HL-60 (cell line): Measurements from ENCODE around the gene BCAT1.

Experiments
- DNase-seq, 2 experiments: peaks; one replicate each; pipeline ENCODE4 v3.0.0-alpha.2; 2010 to 2020; ENCODE audit warnings: low read depth in 1 of 2, low spot score in 1 of 2
- H3K27ac ChIP-seq: fragments of 250-450 bp; sonication (Bioruptor Pico); replicated peaks from 2 replicates; pipeline ENCODE4 v1.5.1; 2020; ENCODE audit warnings: mild to moderate bottlenecking, moderate library complexity
- H3K27me3 ChIP-seq: fragments of 250-450 bp; sonication (Bioruptor Pico); 2 replicates; pipeline ENCODE4 v1.5.1; 2021; ENCODE audit warnings: mild to moderate bottlenecking, moderate library complexity; ENCODE audit not compliant: insufficient read depth, poor library complexity, severe bottlenecking
- H3K4me3 ChIP-seq: replicated peaks from 2 replicates; pipeline ENCODE4 v1.5.1; 2011; ENCODE audit warnings: mild to moderate bottlenecking, control low read depth, low read length; ENCODE audit not compliant: insufficient read depth
- GABPA ChIP-seq: IDR thresholded peaks from 2 replicates; pipeline ENCODE4 v1.6.1; 2012; ENCODE audit warnings: low read depth
- POLR2AphosphoS5 ChIP-seq: IDR thresholded peaks from 2 replicates; pipeline ENCODE4 v1.6.1; 2012; ENCODE audit warnings: low read depth
- SPI1 ChIP-seq: IDR thresholded peaks from 2 replicates; pipeline ENCODE4 v1.6.1; 2012; ENCODE audit warnings: low read depth, mild to moderate bottlenecking, borderline replicate concordance
- TF ChIP-seq, protein P1 (sequence below): IDR thresholded peaks from one replicate; pipeline ENCODE4 v1.5.1; 2011; ENCODE audit warnings: low read length, control low read depth, inconsistent platforms; ENCODE audit not compliant: insufficient read depth
- TF ChIP-seq, protein P2 (sequence below): IDR thresholded peaks from 2 replicates; pipeline ENCODE4 v1.6.1; 2012; ENCODE audit warnings: low read depth; ENCODE audit not compliant: insufficient replicate concordance

The BCAT1 gene

DNA sequence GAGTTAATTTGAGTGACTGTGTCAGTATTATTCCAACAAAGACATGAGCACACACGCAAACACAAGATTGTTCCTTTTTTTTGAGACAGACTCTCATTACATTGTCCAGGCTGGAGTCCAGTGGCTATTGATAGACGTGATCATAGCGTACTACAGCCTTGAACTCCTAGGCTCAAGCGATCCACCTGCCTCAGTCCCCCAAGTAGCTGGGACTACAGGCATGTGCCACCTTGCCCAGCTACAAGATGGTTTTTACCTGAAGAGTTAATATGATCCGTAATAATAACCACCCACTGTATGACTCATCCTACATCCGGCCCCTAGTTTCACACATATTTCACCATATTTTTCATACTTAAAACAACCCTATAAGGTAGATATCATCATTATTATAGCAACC is 26.8 kb downstream of the BCAT1 start:
- TF ChIP-seq GABPA: no peak
- TF ChIP-seq, protein P1, sequence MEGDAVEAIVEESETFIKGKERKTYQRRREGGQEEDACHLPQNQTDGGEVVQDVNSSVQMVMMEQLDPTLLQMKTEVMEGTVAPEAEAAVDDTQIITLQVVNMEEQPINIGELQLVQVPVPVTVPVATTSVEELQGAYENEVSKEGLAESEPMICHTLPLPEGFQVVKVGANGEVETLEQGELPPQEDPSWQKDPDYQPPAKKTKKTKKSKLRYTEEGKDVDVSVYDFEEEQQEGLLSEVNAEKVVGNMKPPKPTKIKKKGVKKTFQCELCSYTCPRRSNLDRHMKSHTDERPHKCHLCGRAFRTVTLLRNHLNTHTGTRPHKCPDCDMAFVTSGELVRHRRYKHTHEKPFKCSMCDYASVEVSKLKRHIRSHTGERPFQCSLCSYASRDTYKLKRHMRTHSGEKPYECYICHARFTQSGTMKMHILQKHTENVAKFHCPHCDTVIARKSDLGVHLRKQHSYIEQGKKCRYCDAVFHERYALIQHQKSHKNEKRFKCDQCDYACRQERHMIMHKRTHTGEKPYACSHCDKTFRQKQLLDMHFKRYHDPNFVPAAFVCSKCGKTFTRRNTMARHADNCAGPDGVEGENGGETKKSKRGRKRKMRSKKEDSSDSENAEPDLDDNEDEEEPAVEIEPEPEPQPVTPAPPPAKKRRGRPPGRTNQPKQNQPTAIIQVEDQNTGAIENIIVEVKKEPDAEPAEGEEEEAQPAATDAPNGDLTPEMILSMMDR: no peak
- no peak for TF ChIP-seq POLR2AphosphoS5
- TF ChIP-seq, protein P2, sequence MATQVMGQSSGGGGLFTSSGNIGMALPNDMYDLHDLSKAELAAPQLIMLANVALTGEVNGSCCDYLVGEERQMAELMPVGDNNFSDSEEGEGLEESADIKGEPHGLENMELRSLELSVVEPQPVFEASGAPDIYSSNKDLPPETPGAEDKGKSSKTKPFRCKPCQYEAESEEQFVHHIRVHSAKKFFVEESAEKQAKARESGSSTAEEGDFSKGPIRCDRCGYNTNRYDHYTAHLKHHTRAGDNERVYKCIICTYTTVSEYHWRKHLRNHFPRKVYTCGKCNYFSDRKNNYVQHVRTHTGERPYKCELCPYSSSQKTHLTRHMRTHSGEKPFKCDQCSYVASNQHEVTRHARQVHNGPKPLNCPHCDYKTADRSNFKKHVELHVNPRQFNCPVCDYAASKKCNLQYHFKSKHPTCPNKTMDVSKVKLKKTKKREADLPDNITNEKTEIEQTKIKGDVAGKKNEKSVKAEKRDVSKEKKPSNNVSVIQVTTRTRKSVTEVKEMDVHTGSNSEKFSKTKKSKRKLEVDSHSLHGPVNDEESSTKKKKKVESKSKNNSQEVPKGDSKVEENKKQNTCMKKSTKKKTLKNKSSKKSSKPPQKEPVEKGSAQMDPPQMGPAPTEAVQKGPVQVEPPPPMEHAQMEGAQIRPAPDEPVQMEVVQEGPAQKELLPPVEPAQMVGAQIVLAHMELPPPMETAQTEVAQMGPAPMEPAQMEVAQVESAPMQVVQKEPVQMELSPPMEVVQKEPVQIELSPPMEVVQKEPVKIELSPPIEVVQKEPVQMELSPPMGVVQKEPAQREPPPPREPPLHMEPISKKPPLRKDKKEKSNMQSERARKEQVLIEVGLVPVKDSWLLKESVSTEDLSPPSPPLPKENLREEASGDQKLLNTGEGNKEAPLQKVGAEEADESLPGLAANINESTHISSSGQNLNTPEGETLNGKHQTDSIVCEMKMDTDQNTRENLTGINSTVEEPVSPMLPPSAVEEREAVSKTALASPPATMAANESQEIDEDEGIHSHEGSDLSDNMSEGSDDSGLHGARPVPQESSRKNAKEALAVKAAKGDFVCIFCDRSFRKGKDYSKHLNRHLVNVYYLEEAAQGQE: no peak
- TF ChIP-seq SPI1: no peak
- DNase-seq: no peak
- Histone ChIP-seq H3K4me3 (no peak overlapping the region), H3K27ac (no peak overlapping the region), H3K27me3 (no peaks in the 10 kb centered on the region)

DNA sequence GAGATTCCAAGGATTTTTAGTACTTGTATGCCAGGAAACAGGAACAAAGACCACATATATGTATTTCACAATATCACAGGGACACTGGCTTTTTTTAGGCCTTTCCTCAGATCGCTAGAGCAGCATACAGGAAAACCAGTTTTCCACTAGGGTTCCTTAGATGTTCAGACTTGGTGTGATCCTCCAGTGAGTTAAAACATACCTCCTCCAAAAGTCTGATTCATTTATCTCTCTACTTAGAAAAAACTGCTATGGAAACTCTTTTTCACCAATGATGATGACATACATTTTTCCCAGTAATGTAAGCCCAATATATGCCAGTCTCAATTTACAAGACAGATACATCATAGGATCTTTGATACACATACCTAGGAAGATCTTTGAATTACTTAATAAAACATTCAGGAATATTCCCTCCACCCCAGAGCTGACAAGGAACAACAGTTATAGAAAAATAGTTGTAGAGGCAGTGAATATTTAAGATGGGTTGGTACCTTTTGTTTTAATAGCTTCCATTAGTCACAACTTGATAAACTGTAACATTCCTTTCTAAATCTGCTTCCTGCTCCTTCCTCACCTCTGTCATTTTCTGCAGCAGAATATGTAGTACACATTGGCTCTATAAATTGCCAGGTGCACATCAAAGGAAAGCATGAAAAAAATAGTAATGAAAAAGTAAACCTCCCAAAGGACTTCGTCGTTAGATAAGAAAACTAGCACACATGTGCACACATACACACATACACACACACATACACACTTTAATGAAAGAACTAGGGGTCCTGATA is 27.5 kb downstream of the BCAT1 start:
- no peak for TF ChIP-seq POLR2AphosphoS5
- no peak for TF ChIP-seq GABPA
- TF ChIP-seq, protein P2: no peak
- no peak for TF ChIP-seq SPI1
- TF ChIP-seq, protein P1: no peak
- DNase-seq: no peak
- H3K27me3 ChIP-seq: no peaks in the 10 kb centered on the region
- no peak overlapping the region for H3K4me3 ChIP-seq
- no peak overlapping the region for H3K27ac ChIP-seq

DNA sequence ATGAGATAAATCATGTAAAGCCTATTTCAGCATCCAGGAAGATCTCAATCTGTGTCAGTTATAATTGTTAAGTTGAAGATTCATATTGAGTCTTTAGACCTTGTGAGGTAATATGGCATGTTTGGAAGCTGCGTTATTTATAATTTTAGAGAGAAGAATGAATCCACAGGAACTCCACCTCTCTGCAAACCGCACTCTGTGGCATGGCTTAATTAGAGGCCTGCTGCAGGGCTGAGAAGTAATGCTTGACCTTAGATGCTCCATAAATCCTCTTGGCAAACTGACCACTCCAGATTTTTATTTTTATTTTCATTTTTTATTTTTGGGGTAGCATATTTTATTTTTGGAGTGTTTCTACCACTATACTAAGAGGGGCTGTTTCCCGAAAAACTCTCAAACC is 28.8 kb downstream of the BCAT1 start:
- DNase-seq: no peak
- TF ChIP-seq GABPA (no peak), POLR2AphosphoS5 (no peak), SPI1 (no peak)
- TF ChIP-seq, protein P1: no peak
- TF ChIP-seq, protein P2: no peak
- no peak overlapping the region for H3K4me3 ChIP-seq
- no peaks in the 10 kb centered on the region for H3K27me3 ChIP-seq
- no peak overlapping the region for H3K27ac ChIP-seq
